ENCODE results near the gene DUSP12.

Gene DUSP12

DNA sequence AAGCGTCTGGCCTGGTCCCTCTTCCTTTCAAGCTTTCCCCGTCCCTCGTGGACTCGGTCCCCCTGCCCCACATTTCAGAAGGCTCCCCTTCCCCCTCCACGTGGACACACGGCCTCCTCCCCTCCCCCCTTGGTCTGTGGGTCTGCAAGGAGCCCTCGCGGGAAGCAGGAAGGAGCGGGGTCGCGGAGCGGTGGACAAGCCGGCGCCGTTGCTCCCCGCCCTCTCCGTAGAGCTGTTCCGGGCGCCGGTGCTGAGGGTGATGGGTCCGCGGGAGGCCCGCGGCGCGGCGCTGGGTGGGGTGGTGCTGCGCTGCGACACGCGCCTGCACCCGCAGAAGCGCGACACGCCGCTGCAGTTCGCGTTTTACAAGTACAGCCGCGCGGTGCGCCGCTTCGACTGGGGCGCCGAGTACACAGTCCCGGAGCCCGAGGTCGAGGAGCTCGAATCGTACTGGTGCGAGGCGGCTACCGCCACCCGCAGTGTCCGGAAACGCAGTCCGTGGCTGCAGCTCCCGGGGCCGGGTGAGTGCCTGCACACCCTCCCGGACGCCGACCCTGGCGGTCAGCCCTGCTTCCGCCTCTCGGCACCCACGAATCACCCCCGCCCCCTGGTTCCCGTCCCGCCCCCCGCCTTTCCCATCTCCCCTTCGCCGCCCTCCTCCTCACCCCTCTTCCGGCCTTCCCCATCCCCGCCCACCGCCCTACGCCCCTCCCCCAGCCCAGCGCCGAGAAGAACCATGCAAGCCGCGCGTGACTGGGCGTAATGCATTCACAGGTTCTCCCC lies 22.9 kb upstream of the DUSP12 start:
- in situ Hi-C loops (cut with MboI; ENCODE audit: low sequenced_read_pairs): loop anchor here (25.0 kb wide), 1 partner anchor 539 kb away; the partner anchor contains the start of genes ADAMTS4 and B4GALT3

DNA sequence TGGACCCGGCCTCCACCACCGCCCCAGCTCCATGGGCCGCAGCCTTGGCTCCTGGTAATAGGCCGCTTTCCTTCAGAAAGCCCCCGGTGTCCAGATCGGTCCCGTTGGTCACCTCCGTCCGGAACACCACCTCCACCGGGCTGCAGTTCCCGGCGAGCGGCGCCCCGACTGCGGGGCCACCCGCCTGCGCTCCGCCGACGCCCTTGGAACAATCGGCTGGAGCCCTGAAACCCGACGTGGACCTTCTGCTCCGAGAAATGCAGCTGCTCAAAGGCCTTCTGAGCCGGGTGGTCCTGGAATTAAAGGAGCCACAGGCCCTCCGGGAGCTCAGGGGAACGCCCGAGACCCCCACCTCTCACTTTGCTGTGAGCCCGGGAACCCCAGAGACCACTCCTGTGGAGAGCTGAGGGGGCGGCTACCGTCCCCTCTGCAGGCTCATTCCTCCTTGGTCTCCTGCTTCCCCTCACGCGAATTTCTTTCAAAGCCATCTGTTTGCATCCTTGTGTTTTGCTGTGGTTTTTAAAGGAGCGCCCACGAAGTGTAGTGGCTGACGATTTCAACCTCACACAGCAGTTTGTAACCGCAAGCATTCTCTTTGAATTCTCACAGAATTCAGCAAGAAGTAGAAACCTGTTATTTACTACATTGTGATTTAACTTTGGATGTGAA lies 22.2 kb upstream of the DUSP12 start:
- in situ Hi-C loops (cut with MboI; ENCODE audit: low sequenced_read_pairs): loop anchor here (25.0 kb wide), 1 partner anchor 540 kb away; the partner anchor contains the start of genes ADAMTS4 and B4GALT3

DNA sequence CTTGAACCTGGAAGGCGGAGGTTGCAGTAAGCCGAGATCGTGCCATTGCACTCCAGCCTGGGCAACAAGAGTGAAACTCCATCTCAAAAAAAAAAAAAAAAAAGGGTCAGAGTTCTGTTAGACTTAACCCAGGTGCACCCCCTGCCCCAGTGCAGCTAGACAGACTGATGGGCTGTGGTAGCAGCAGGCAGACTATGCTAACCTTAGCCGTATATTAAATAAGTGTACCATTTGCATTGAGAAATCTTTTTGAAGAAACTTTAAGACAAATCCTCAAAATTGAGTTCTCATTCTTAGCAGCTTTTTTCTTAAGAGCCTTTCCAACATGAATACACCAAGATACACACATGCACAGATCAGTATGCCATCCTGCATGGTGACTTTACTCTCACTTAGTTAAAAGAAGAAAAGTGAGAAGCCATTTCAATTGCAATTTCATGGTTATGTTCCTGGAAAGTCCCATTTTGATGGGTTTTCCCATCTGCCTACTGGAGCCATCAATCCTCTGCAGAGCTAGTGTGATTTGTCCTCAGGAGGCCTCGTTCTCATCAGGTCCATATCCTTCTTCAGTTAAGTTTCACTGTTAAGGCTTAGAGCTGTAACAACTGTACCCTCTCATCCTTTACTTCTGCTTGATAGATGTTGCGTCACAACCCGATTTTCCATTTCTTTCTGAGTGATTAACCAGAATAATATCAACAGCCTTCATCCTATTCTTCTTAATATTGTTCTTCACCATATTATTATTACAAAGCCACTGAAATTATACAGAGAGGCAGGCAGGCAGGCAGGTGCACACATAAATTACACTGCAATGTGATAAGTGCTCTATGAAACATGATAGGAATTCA lies 21.0 kb upstream of the DUSP12 start:
- in situ Hi-C loops (cut with MboI; ENCODE audit: low sequenced_read_pairs): loop anchor here (25.0 kb wide), 1 partner anchor 541 kb away; the partner anchor contains the start of genes ADAMTS4 and B4GALT3

DNA sequence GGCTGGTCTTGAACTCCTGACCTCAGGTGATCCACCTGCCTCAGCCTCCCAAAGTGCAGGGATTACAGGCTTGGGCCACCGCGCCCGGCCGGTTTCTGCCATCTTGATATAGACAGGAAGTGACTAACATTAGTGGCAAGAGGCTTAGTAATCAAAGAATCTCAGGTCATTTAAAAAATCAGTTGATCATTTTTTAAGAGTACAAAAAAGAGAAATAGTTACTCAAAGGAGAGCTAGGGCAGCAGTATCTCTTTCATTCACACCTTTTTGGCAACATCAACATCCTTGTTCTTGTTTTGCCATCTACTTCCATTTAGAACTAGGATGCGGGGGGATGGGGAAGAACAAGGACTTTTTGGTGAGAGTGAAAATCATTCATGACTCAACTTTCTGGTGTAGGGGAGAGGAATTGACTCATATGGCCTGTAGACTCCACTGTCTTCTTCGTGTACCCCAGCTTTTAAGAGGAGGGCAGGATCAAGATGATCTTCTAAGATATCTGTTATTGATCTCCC lies 19.5 kb upstream of the DUSP12 start:
- in situ Hi-C loops (cut with MboI; ENCODE audit: low sequenced_read_pairs): loop anchor here (10.0 to 25.0 kb wide), 2 partner anchors 245 to 543 kb away; partner anchors contain the start of genes ADAMTS4 and B4GALT3

DNA sequence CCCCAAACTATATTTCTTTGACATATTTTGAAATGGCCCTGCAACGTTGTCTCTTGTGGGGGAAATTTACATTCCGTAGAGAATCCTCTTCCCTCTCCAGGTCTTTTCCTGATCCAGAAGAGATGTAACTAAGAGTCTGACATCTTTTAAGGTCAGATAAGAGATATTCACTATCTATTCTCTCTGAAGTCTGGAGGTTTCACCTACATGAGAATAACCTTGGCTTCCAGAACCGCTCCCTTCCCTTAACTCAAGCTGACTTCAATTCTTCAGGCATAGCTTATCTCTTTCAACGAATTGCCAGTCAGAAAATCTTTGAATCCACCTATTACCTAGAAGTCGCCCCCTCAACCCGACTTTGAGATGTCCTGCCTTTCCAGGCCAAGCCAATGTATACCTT lies 18.3 kb upstream of the DUSP12 start:
- in situ Hi-C loops (cut with MboI; ENCODE audit: low sequenced_read_pairs): loop anchor here (10.0 to 25.0 kb wide), 2 partner anchors 246 to 544 kb away; partner anchors contain the start of genes ADAMTS4 and B4GALT3

DNA sequence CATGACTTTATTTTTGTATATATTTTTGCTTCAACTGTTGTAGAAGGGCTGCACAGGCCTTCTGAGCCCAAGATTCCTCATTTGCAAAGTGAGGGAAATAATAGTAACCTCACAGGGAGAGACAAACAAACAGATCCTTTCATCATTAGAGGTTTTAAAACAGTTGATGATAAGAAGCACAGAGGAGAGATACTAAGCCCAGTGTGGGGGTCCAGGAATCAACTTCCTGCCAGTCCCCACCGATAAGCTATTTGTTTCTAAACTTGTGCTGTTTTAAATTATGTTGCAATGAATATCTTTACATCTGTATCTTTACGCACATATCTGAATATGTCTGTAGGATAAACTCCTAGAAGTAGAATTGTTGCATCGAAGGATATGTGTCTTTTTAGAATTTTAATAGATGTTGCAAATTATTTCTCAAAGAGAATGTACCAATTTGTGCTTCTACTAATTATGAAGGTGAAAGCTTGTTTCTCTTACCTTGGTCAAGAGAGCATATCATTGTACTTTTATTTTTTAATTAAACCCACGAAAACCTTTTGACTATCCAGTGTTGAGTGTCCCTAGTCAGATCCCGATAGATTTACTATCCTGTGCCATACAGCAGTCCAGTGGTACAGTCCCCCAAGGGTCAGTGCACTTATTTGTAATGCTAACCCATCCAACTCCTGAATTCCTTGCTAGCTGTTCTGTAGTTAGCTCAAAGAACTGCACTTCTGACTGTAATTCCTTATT lies 17.4 kb upstream of the DUSP12 start:
- in situ Hi-C loops (cut with MboI; ENCODE audit: low sequenced_read_pairs): loop anchor here (10.0 to 25.0 kb wide), 2 partner anchors 247 to 545 kb away; partner anchors contain the start of genes ADAMTS4 and B4GALT3

DNA sequence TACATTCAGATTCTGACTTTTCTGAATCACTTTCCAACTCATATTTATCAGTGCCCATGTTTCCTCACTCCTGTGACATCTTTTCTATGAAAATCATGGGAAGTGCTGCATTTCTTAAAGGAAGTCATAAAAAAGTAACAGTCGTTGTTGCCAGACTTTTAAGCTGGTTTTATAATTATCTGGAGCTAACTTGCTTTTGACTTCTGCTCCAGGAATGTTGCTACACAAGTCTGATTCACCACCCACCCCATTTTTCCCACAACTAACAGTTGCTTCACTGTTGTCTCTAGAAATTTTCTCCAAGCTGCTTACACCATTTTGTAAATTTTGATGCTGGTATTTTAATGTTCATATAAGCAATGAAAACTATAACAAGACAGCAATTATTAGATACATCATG lies 16.1 kb upstream of the DUSP12 start:
- in situ Hi-C loops (cut with MboI; ENCODE audit: low sequenced_read_pairs): loop anchor here (10.0 to 25.0 kb wide), 2 partner anchors 249 to 546 kb away; partner anchors contain the start of genes ADAMTS4 and B4GALT3

DNA sequence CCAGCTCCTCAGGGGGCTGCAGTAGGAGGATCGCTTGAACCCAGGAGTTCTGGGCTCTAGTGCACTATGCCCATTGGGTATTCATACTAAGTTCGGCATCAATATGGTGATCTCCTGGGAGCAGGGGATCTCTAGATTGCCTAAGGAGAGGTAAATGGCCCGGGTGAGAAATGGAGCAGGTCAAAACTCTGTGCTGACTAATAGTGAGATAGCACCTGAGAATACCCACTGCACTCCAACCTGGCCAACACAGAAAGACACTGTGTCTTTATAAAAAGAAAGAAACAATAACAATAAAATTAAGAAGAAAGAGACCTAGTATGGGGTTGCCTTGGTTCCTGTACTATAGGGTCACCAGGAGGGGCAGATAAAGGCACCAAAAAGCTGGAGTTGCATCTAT lies 13.7 kb upstream of the DUSP12 start:
- in situ Hi-C loops (cut with MboI; ENCODE audit: low sequenced_read_pairs): loop anchor here (10.0 to 25.0 kb wide), 2 partner anchors 251 to 549 kb away; partner anchors contain the start of genes ADAMTS4 and B4GALT3

DNA sequence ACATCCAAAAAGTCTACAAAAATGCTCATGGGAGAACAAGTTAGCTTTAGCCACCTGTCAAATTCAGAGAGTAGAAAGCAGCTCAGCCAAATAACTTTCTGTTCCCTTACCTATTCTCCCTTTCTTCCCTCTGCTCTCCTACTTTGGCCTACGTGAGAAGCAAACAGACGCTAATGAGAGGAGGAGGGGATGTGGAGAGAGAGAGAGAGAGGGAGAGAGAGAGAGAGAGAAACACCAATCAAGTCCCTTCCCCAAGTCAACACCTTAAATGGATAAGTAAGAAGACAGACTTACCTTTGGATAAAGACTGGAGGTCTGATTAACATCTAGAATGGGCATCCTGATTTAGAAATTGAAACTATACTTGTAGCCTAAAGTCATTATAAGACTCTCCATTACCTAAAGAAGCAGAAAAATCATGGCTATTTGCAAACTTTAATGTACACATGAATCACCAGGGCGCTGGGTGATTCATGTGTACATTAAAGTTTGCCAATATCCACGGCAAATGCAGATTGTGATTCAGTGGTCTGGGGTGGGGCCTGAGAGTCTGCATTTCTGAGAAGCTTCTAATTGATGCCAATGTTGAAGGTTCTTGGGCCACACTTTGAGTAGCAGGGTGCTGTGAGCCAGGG lies 13.1 kb upstream of the DUSP12 start:
- in situ Hi-C loops (cut with MboI; ENCODE audit: low sequenced_read_pairs): loop anchor here (10.0 to 25.0 kb wide), 2 partner anchors 252 to 549 kb away; partner anchors contain the start of genes ADAMTS4 and B4GALT3

DNA sequence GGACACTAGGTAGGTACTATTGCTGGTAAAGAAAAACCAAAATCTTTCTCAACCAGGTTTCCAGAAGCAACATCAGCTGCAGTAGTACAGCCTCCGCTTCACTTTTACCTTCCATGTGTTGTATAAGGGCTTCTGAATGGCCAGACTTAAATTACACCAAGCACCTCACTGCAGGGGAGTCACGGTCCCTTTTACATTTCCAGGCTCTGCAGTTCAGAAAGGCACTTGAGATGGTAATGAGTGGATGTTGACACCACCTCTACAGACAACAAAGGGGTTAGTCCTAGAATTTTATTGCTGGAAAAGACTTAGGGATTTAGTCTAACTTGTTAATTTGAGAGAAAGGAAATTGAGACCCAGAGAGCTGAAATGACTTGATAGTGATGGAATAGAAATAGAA lies 12.0 kb upstream of the DUSP12 start:
- in situ Hi-C loops (cut with MboI; ENCODE audit: low sequenced_read_pairs): loop anchor here (10.0 to 25.0 kb wide), 2 partner anchors 253 to 550 kb away; partner anchors contain the start of genes ADAMTS4 and B4GALT3

DNA sequence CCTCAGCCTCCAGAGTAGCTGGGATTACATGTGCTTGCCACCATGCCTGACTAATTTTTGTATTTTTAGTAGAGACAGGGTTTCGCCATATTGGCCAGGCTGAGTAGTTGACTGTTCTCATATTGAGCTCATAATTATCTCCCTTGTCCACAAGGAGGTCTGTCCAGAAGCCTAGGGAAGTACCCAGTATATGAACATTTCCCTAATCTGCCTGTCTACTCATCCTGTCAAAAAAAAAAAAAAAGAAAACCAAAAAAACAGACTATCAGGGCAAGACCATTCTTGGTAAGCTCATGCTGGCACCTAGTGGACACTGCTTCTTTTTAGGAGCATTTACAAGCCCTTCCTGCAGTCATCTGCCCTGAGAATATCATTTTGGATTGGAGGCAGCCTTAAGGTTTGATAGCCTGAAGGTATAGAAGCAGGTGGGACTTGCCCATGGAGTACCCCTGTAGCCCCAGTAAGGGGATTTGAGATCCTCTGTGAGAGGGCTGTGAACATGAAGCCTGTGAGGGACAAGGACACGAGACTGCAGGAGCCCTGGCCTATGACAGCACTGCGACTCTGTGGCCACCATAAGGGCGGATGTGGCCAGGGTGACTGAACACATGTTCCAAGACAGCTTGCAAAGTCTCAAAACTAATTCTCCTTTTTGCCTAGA lies 10.8 kb upstream of the DUSP12 start:
- in situ Hi-C loops (cut with MboI; ENCODE audit: low sequenced_read_pairs): loop anchor here (10.0 to 25.0 kb wide), 2 partner anchors 254 to 551 kb away; partner anchors contain the start of genes ADAMTS4 and B4GALT3

DNA sequence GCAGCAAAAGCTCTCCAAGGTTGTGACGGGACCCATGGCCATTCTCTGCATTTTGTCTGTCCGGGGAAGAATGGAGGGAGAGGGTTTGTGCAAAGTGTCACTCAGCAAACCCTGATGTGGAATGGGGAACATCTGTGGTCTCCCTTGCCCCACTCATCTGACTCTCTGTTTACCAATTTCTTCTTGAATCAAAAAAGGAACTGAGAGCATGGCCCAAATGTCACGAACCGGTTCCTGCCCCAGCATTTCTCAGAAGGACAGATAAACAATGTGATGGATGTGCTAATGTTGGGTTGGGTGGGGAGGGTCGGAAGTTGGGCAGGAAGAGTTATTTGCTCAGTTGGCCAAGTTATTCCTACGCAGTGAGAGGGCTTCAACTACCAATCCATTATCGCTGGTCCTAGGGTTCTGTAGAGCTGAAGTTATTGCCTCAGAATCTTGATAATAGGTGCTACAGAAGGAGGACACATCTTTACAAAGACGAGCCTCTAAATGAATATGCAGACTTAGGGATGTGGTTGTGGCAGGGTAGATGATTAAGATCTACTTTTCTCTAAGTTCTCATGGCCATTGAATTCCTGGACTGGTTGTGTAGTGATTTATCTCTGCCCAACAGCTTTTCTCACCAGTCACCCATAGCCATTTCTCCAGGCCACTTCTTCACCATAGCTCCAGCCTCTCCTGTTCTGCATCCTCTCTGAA lies 9.6 kb upstream of the DUSP12 start:
- in situ Hi-C loops (cut with MboI; ENCODE audit: low sequenced_read_pairs): loop anchor here (10.0 to 25.0 kb wide), 2 partner anchors 255 to 553 kb away; partner anchors contain the start of genes ADAMTS4 and B4GALT3

DNA sequence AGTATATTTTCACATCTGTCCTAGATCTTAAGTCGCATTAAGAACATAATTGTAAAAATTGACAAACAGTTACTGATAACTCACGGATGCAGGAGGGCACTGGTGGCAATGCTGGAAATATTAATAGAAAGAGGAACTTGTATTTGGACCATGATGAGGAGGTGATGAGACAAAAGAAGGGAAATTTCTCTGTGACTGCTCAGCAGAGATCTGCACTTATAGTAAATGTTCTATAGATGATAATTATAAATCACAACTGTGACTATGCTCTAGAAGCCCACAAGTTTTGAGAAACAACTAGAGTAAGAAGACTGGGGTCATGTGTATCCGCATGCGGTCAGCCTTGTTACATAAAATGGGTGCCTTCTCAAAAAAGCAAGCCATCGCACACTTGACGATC lies 8.7 kb upstream of the DUSP12 start:
- in situ Hi-C loops (cut with MboI; ENCODE audit: low sequenced_read_pairs): loop anchor here (25.0 kb wide), 1 partner anchor 554 kb away; the partner anchor contains the start of genes ADAMTS4 and B4GALT3

DNA sequence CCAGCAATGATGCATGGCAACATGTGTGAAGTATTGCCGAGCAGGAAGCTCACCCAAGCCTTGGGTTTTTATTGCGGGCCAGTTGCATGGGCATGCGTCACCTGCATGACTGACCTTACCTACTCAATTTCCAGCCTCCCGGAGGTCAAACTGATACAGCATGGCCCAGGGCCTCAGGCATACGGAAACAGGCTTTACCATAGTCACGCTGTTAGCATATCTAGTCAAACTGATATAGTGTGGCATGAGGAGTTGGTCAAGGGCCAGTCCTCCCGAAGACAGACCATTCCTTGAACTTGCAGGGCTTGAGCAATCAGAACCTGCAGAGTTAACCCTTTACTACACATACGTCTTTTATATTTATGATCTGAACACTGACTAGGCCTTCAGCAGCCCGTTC lies 6.4 kb upstream of the DUSP12 start:
- in situ Hi-C loops (cut with MboI; ENCODE audit: low sequenced_read_pairs): loop anchor here (25.0 kb wide), 1 partner anchor 556 kb away; the partner anchor contains the start of genes ADAMTS4 and B4GALT3

DNA sequence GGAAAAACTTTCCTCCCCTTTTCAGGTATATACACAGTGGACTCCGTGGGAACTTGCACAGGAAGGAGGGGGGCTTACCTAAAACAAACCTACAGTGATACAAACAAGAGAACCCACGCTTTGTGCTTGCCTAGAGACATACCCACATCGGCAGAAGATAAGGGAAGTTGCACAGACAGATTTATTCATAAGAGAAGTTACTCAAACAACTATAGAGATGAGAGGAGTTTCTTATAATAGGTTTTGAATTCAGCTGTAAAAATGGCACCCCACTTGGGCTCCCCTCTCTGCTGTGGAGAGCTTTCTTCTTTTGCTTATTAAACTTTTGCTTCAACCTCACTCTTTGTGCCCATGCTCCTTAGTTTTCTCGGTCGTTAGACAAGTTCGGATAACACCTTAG lies 1.8 kb upstream of the DUSP12 start:
- in situ Hi-C loops (cut with MboI; ENCODE audit: low sequenced_read_pairs): loop anchor here (25.0 kb wide), 1 partner anchor 560 kb away; the partner anchor contains the start of genes ADAMTS4 and B4GALT3

DNA sequence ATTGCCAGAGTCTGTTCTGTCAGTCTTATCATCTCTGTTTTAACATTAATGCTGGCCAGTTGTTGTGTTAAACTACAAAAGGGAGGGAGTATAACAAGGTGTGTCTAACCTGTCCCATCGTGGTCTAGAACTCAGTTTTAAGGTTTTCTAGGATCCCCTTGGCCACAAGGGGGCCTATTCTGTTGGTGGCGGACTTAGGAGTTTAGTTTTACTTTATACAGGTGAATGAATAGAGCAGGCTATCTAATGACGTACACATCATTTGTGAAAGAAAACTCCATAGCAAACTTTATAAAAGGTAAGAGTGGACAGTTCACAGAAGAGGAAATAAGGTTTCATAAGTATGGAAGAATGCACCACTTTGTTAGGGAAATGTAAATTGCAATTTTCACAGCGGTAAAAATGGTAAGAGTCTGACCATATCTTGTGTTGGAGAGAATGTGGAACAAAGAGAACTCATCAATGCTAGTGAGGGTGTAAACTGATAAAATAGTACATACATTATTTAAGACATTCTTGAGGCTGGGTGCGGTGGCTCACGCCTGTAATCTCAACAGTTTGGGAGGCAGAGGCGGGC lies 14.0 kb downstream of the DUSP12 start:
- in situ Hi-C loops (cut with MboI; ENCODE audit: low sequenced_read_pairs): no loop called here

Data from HL-60/S4 (cell line).